HepG2 (cell line): Measurements from ENCODE around the gene DPH3. TPM values are rescaled to one million over a fixed set of nuclear protein-coding genes. Genes with fewer than 3 reads are reported as not detected.

Experiments used
- ARID5B ChIP-seq: IDR thresholded peaks from 2 replicates; pipeline ENCODE4 v1.4.0; 2020; ENCODE audit warnings: mild to moderate bottlenecking, missing genetic modification reagents
- HIVEP1 ChIP-seq: sonication (generic); formaldehyde crosslinking; IDR thresholded peaks from 2 replicates; pipeline ENCODE4 v1.4.0; 2020; ENCODE audit warnings: mild to moderate bottlenecking, missing genetic modification reagents
- JUN ChIP-seq: sonication (generic); formaldehyde crosslinking; IDR thresholded peaks from 2 replicates; pipeline ENCODE4 v1.4.0; 2020; ENCODE audit warnings: mild to moderate bottlenecking, missing genetic modification reagents
- REXO4 ChIP-seq: sonication (generic); formaldehyde crosslinking; IDR thresholded peaks from 2 replicates; pipeline ENCODE4 v1.8.0; 2022; ENCODE audit warnings: missing genetic modification reagents, mild to moderate bottlenecking, borderline replicate concordance
- TFDP2 ChIP-seq: sonication (generic); formaldehyde crosslinking; IDR thresholded peaks from 2 replicates; pipeline ENCODE4 v1.4.0; 2020; ENCODE audit warnings: missing genetic modification reagents
- ZBTB44 ChIP-seq: sonication (generic); formaldehyde crosslinking; IDR thresholded peaks from 2 replicates; pipeline ENCODE4 v1.4.0; 2020; ENCODE audit warnings: missing genetic modification reagents
- ZFP37 ChIP-seq: sonication (generic); formaldehyde crosslinking; IDR thresholded peaks from 2 replicates; pipeline ENCODE4 v1.4.0; 2020; ENCODE audit warnings: missing genetic modification reagents, borderline replicate concordance
- ZHX1 ChIP-seq: sonication (generic); formaldehyde crosslinking; IDR thresholded peaks from 2 replicates; pipeline ENCODE4 v1.8.1; 2022; ENCODE audit warnings: low read depth, mild to moderate bottlenecking, missing genetic modification reagents
- ZNF646 ChIP-seq: sonication (generic); formaldehyde crosslinking; IDR thresholded peaks from 2 replicates; pipeline ENCODE4 v1.9.0; 2021; ENCODE audit warnings: mild to moderate bottlenecking, missing genetic modification reagents
- ZNF776 ChIP-seq: sonication (generic); formaldehyde crosslinking; IDR thresholded peaks from 2 replicates; pipeline ENCODE4 v1.4.0; 2020; ENCODE audit warnings: mild to moderate bottlenecking, missing genetic modification reagents
- polyA plus RNA-seq, 8 experiments: library from polyadenylated mRNA; depleted of rRNA in 3 of 8; stranded (reverse) in 7 of 8; unstranded in 1 of 8; fragments of >200 nt; fragmentation: Illumina TruSeq in 4 of 8; extraction: Trizol in 4 of 8; gene quantifications; 2 replicates each; pipeline versions ENCODE4 v1.2.1 to v1.2.3, GENCODE V29; 2011 to 2016; ENCODE audit warnings: low read depth in 4 of 8, missing spikeins in 1 of 8, mixed read lengths in 1 of 8; ENCODE audit not compliant: insufficient read depth in 1 of 8
- total RNA-seq, 5 experiments: library from RNA; depleted of rRNA; stranded (reverse); fragments of >200 nt; fragmentation: Illumina TruSeq; extraction: Trizol; gene quantifications; 2 replicates each; pipeline ENCODE4 v1.2.3, GENCODE V29; 2016; ENCODE audit warnings: low read depth in 1 of 5

Gene DPH3
- total and polyA plus RNA-seq, 2 of the 13 experiments (the other 11 are each of a cell fraction or from before 2014, with no cell fraction given), result 18.3 to 21.6 TPM

DNA sequence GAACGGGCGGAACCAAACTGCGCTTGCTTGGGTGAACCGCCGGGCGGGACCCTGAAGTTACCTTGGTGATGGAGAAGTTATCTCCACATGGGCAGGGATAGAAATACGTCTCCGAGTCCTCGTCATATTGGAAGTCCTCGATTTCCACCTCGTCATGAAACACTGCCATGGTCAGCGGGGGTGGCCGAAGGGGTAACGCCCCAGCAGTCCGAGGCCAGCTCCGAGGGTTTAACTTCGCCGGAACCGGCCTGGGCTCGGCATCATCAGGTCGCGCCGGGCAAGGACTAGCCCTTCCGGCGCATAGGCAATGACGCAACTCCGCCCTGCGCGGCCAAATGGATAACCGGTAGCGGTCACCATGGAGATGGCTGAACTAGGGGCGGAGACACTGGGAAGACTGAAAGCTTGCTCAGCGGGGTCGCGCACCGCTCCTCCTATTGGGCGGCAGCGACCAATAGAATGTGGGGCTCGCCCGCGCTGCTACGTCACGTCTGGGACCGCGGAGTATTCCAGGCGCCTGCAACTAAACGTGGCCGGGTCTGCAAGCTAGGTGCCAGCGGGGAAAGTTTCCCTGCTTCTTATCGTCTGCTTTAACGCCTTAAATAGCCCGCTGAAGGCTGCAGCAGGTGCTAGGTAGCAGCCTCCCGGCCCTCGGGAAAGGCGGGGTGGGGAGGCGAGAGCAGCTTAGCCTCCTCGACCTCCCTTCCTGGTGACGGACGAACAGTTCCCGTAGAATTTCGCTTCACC is at the start of gene DPH3, which contains the start of gene OXNAD1 (continued):
- TF ChIP-seq ZBTB44 (no peak), HIVEP1 (peak; percentile 86), ZNF646 (CRISPR knock-in tag) (no peak), TFDP2 (CRISPR knock-in tag) (peak; percentile 68), ZNF776 (CRISPR knock-in tag) (no peak), ZHX1 (peak; percentile 87), REXO4 (CRISPR knock-in tag) (no peak), JUN (CRISPR knock-in tag) (no peak), ARID5B (peak; percentile 30; the same call in 1 of the 2 replicates), ZFP37 (CRISPR knock-in tag) (0 out of 2 replicates have a peak, but pooled peaks have one; percentile 50)
